A673 (cell line): ENCODE results near the gene ZNF714. TPM values are rescaled to one million over a fixed set of nuclear protein-coding genes. Genes with fewer than 3 reads are reported as not detected.

ENCODE experiments used
- BruUV-seq: library from RNA; stranded (reverse); fragments of 400-500 nt; replicated peaks from 2 replicates; lab custom pipeline; 2021; lab: Mats Ljungman, UMichigan
- CTCF ChIA-PET: fragments of 300-600 bp; sonication (Branson Sonifier 250); formaldehyde crosslinking; loops from one replicate; lab custom pipeline; 2022; ENCODE audit warnings: antibody characterized with exemption; lab: Charles Lee
- POLR2A ChIA-PET: fragments of 300-600 bp; sonication (Branson Sonifier 250); formaldehyde crosslinking; loops from one replicate; lab custom pipeline; 2022; ENCODE audit warnings: antibody characterized with exemption; ENCODE audit not compliant: low non-redundant PET; lab: Charles Lee
- DNase-seq: peaks from one replicate; pipeline ENCODE4 v3.0.0-alpha.2; 2015; ENCODE audit warnings: low spot score
- H3K27ac ChIP-seq: fragments of 200-600 bp; sonication (generic); 2 replicates; pipeline ENCODE4 v1.5.1; 2016; ENCODE audit warnings: mixed run types, low read depth, mild to moderate bottlenecking, mixed read lengths, antibody characterized with exemption, low read length; ENCODE audit not compliant: poor library complexity, severe bottlenecking
- H3K27me3 ChIP-seq: fragments of 200-600 bp; sonication (generic); replicated peaks from 2 replicates; pipeline ENCODE4 v1.6.1; 2017; ENCODE audit warnings: mixed run types, low read depth, mild to moderate bottlenecking, mixed read lengths, antibody characterized with exemption, low read length; ENCODE audit not compliant: insufficient read depth, poor library complexity
- H3K36me3 ChIP-seq: fragments of 200-600 bp; sonication (generic); 2 replicates; pipeline ENCODE4 v1.6.1; 2016; ENCODE audit warnings: mixed run types, mild to moderate bottlenecking, mixed read lengths, antibody characterized with exemption, low read length; ENCODE audit not compliant: insufficient read depth, poor library complexity, severe bottlenecking
- H3K4me1 ChIP-seq: fragments of 200-600 bp; sonication (generic); 2 replicates; pipeline ENCODE4 v1.6.1; 2017; ENCODE audit warnings: mixed run types, mild to moderate bottlenecking, mixed read lengths, antibody characterized with exemption, low read length; ENCODE audit not compliant: insufficient read depth, poor library complexity, severe bottlenecking
- H3K4me3 ChIP-seq: fragments of 200-600 bp; sonication (generic); 2 replicates; pipeline ENCODE4 v1.5.1; 2016; ENCODE audit warnings: low read depth, mixed run types, mild to moderate bottlenecking, mixed read lengths, low read length; ENCODE audit not compliant: poor library complexity, severe bottlenecking
- H3K9me3 ChIP-seq: fragments of 200-600 bp; sonication (generic); 2 replicates; pipeline ENCODE4 v1.6.1; 2016; ENCODE audit warnings: mixed run types, low read depth, mild to moderate bottlenecking, mixed read lengths, antibody characterized with exemption, low read length; ENCODE audit not compliant: poor library complexity, severe bottlenecking
- EZH2 ChIP-seq: fragments of 200-600 bp; sonication (generic); IDR thresholded peaks from 2 replicates; pipeline ENCODE4 v1.6.1; 2017; ENCODE audit warnings: borderline replicate concordance, low read depth, mild to moderate bottlenecking, mixed read lengths, antibody characterized with exemption, low read length; ENCODE audit not compliant: poor library complexity, severe bottlenecking
- intact Hi-C: fragments of 100-400 bp; cut with micrococcal nuclease; formaldehyde crosslinking; loops from one replicate; pipeline ENCODE4 v1.10.0; 2022; ENCODE audit not compliant: unreplicated experiment
- total RNA-seq: library from RNA; stranded (reverse); gene quantifications from 2 replicates; pipeline ENCODE4 v1.2.3, GENCODE V29; 2021
- TF ChIP-seq, protein P1 (sequence below): fragments of 300-800, 200-600 bp; sonication (generic); conservative IDR thresholded peaks from 2 replicates; pipeline ENCODE4 v1.5.1; 2017; ENCODE audit warnings: low read depth, mild to moderate bottlenecking, antibody characterized with exemption, low read length, moderate library complexity, mixed read lengths

Gene ZNF714
- total RNA-seq, 1 experiment from 2014 or later, result 21.3 TPM

DNA sequence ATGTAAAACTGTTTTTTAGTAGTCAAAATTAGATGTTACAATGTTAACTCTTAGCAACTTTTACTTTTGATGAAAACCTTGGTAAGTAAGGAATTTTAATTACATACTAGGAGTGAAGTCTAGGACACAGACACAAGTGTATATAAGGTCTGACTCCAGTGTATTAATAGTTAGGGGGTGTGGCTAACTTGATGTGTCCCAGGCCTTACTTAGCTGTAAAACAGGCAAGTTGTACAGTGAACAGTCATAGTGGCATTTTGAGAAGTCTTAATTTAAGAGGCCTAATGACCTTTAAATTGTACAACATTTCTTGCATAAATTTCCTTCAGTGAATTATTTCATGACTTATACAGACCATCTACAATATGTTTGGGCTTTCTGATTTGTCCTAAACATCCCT lies 66.7 kb downstream of the ZNF714 start:
- Histone ChIP-seq H3K4me1 (no peaks in the 10 kb centered on the region), H3K9me3 (peaks cover 14% of the 10 kb centered on the region), H3K4me3 (no peak overlapping the region), H3K36me3 (peaks cover 80% of the 10 kb centered on the region), H3K27ac (no peak overlapping the region), H3K27me3 (no peaks in the 10 kb centered on the region)
- CTCF ChIA-PET, result no interaction called here
- no peak for DNase-seq
- POLR2A ChIA-PET, result no interaction called here
- no TSS peak for BruUV-seq
- TF ChIP-seq, protein P1, sequence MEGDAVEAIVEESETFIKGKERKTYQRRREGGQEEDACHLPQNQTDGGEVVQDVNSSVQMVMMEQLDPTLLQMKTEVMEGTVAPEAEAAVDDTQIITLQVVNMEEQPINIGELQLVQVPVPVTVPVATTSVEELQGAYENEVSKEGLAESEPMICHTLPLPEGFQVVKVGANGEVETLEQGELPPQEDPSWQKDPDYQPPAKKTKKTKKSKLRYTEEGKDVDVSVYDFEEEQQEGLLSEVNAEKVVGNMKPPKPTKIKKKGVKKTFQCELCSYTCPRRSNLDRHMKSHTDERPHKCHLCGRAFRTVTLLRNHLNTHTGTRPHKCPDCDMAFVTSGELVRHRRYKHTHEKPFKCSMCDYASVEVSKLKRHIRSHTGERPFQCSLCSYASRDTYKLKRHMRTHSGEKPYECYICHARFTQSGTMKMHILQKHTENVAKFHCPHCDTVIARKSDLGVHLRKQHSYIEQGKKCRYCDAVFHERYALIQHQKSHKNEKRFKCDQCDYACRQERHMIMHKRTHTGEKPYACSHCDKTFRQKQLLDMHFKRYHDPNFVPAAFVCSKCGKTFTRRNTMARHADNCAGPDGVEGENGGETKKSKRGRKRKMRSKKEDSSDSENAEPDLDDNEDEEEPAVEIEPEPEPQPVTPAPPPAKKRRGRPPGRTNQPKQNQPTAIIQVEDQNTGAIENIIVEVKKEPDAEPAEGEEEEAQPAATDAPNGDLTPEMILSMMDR, result no peak
- no peak for TF ChIP-seq EZH2
- intact Hi-C loops, result no loop called here

DNA sequence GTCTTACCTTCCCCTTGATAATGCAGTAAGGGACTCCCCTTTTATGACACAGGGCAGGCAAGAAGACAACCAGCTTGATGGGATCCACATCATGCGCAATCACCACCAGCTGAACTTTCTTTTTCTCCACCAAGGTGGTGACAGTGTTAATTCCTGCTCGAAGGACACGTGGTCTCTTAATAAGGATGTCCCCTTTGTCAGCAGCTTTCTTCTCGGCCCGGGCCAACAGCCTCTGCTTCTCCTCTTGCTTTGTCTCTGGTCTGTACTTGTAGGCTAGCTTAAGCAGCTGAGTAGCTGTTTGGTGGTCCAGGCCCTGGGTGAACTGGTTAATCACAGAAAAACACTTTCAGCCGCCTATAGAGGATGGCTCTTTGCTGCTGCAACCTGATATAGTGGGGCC lies 67.9 kb downstream of the ZNF714 start:
- TF ChIP-seq EZH2, result no peak
- TF ChIP-seq, protein P1, result no peak
- BruUV-seq, result no TSS peak
- ChIA-PET CTCF (no interaction called here), POLR2A (interaction anchor here (0.7 kb wide), 1 partner anchor 514 kb away, joined by 3 read pairs; no protein-coding TSS in a partner anchor)
- Histone ChIP-seq H3K4me3 (no peak overlapping the region), H3K36me3 (peaks cover 69% of the 10 kb centered on the region), H3K27ac (no peak overlapping the region), H3K9me3 (peaks cover 14% of the 10 kb centered on the region), H3K27me3 (no peaks in the 10 kb centered on the region), H3K4me1 (no peaks in the 10 kb centered on the region)
- no peak for DNase-seq
- intact Hi-C loops, result no loop called here

DNA sequence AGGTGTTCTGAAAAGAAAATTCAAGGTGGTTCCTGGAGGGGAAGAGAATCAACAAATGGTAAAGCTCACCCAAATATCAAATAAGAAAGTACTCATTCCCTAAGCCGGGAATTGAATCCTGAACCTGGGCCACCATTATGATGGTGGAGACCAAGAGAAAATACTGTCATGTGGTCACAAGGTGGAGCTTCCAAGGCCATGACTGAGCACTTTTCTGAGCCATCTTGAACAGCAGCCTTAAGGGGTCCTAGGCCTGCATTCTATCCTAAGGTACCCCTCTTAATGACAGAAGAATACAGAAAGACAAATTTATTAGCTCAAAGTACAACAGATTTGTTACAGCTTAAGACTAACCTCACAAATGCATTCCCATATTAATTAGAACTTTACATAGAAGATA lies 69.5 kb downstream of the ZNF714 start:
- peaks cover 56% of the 10 kb centered on the region for H3K36me3 ChIP-seq
- no peaks in the 10 kb centered on the region for H3K4me1 ChIP-seq
- CTCF ChIA-PET, result no interaction called here
- peaks cover 18% of the 10 kb centered on the region for H3K9me3 ChIP-seq
- no peak for TF ChIP-seq EZH2
- TF ChIP-seq, protein P1, result no peak
- H3K4me3 ChIP-seq, result no peak overlapping the region
- no peak for DNase-seq
- no TSS peak for BruUV-seq
- POLR2A ChIA-PET, result no interaction called here
- no peaks in the 10 kb centered on the region for H3K27me3 ChIP-seq
- intact Hi-C loops, result no loop called here
- no peak overlapping the region for H3K27ac ChIP-seq
